Adrenal gland (tissue), 5 donors: Measurements from ENCODE around the gene TOX2.

Experiments
- CTCF ChIP-seq, 6 experiments: fragments of 450-650 bp in 4 of 6; fragments of 200-600 bp in 2 of 6; sonication (generic) in 1 of 6; IDR thresholded peaks; 1 replicate in 5 of 6; 2 replicates in 1 of 6; pipeline versions ENCODE4 v1.5.1 to v1.8.0; 2016 to 2021; ENCODE audit warnings: antibody characterized with exemption in 6 of 6, mild to moderate bottlenecking in 2 of 6, moderate library complexity in 1 of 6
- POLR2A ChIP-seq, 2 donors: fragments of 450-650 bp; IDR thresholded peaks; one replicate each; pipeline ENCODE4 v1.6.1; 2017; ENCODE audit warnings: antibody characterized with exemption in 2 of 2, mild to moderate bottlenecking in 2 of 2, moderate library complexity in 1 of 2
- donor health status: DM: no; HTN: no; CAD: no.

DNA sequence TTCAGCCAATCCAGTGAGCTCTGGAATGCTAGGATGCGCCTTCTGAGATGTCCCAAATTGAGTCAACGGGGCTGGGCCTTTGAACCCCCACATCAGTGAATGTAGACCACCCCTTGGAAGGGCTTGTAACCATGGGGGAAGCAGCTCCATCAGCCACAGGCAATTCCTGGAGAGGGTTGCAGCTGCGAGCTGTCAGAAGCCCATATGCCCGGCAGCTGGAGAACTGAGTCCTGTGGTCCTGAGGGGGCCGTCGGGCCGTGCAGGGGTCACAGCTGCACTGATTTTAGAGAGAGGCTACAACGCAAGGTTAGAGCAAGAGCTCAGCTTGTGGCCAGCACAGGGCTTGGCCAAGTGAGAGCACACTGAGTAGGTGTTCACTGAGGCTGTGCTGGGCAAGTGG, 121.3 kb downstream of the TOX2 start:
- TF ChIP-seq CTCF (IDR thresholded peaks at IDR 0.05) (no peak), POLR2A (IDR thresholded peaks at IDR 0.05) (no peak)
